ENCODE results near the gene ASB18. TPM values are rescaled to one million over a fixed set of nuclear protein-coding genes. Genes with fewer than 3 reads are reported as not detected.

The ASB18 gene
- total and polyA plus RNA-seq, 2 of the 13 experiments (the other 11 are each of a cell fraction or from before 2014, with no cell fraction given), result not detected

GRCh38 chr2:236160366-236161081, 103.7 kb downstream of the ASB18 start:
- POLR2A ChIA-PET, result no interaction called here
- intact Hi-C loops (cut with micrococcal nuclease; ENCODE audit: unreplicated experiment) (no loop called here), in situ Hi-C loops (cut with HindIII; ENCODE audit: extremely low pct_ligation_motif_present, low pct_unique_long_range_greater_than_20kb) (no loop called here)
- Histone ChIP-seq H2AFZ (ENCODE audit: low read length) (no peak overlapping the region), H3K9me3 (ENCODE audit: low read length) (no peaks in the 10 kb centered on the region), H3K4me2 (ENCODE audit: low read depth, low read length) (no peak overlapping the region), H4K20me1 (ENCODE audit: insufficient read depth, low read length) (peaks cover under 1% of the 10 kb centered on the region; the same call in 1 of the 2 replicates), H3K4me1 (ENCODE audit: insufficient read depth, low read length) (peaks cover 7% of the 10 kb centered on the region; the same call in 1 of the 2 replicates), H3K36me3 (replicated peaks in 1 of 2; ENCODE audit: control insufficient read depth in 1 of 2, insufficient read depth in 2 of 2, low read length in 2 of 2) (no peaks in the 10 kb centered on the region), H3K27ac (ENCODE audit: extremely low read length, insufficient read depth, low read length) (no peak overlapping the region), H3K79me2 (ENCODE audit: insufficient read depth, low read length) (no peaks in the 10 kb centered on the region), H3K27me3 (ENCODE audit: control insufficient read depth in 1 of 2, insufficient read depth in 2 of 2, low read length in 2 of 2) (peaks cover 18 to 86% of the 10 kb centered on the region in 2 experiments), H3K4me3 (replicated peaks in 1 of 3; ENCODE audit: insufficient read depth in 1 of 3, low read depth in 2 of 3, low read length in 3 of 3) (no peak overlapping the region), H3K9ac (ENCODE audit: insufficient read depth, low read depth, low read length) (no peak overlapping the region)
- TF ChIP-seq MTA1 (CRISPR knock-in tag; IDR thresholded peaks at IDR 0.05; ENCODE audit: borderline replicate concordance), result peak; percentile 25; the same call in 1 of the 2 replicates
- TF ChIP-seq IRX3 (CRISPR knock-in tag; IDR thresholded peaks at IDR 0.05; ENCODE audit: borderline replicate concordance, low read depth), result no peak
- DNase-seq (ENCODE audit: low spot score) (no peak), ATAC-seq (no peak), FAIRE-seq (no peak)
- no TSS peak for BruUV-seq (replicated peaks)
- CTCF ChIA-PET (ENCODE audit: low intra/inter-chr PET ratio, low total read pairs), result no interaction called here
- WGBS (ENCODE audit: low lambda C conversion rate), result 56% methylated on average over 20 of the region's 22 CpGs

- H3K4me3 ChIP-seq (replicated peaks in 1 of 3; ENCODE audit: insufficient read depth in 1 of 3, low read depth in 2 of 3, low read length in 3 of 3), result no peak overlapping the region
- ChIA-PET CTCF (ENCODE audit: low intra/inter-chr PET ratio, low total read pairs) (no interaction called here), POLR2A (no interaction called here)
- intact Hi-C loops (cut with micrococcal nuclease; ENCODE audit: unreplicated experiment), result no loop called here
- in situ Hi-C loops (cut with HindIII; ENCODE audit: extremely low pct_ligation_motif_present, low pct_unique_long_range_greater_than_20kb), result no loop called here
- no peak overlapping the region for H3K4me2 ChIP-seq (ENCODE audit: low read depth, low read length)
- no peak for DNase-seq (ENCODE audit: low spot score)
- H3K9me3 ChIP-seq (ENCODE audit: low read length), result no peaks in the 10 kb centered on the region
- no peak for FAIRE-seq
- H3K9ac ChIP-seq (ENCODE audit: insufficient read depth, low read depth, low read length), result no peak overlapping the region
- peaks cover 3% of the 10 kb centered on the region; the same call in 1 of the 2 replicates for H3K4me1 ChIP-seq (ENCODE audit: insufficient read depth, low read length)
- no peak for TF ChIP-seq ZBTB7A (CRISPR knock-in tag; IDR thresholded peaks at IDR 0.05)
- no peak for TF ChIP-seq MEF2D (CRISPR knock-in tag; IDR thresholded peaks at IDR 0.05)
- TF ChIP-seq ZBED4 (CRISPR knock-in tag; IDR thresholded peaks at IDR 0.05; ENCODE audit: borderline replicate concordance), result no peak
- TF ChIP-seq ZBTB1 (CRISPR knock-in tag; IDR thresholded peaks at IDR 0.05; ENCODE audit: borderline replicate concordance), result no peak
- no peak for TF ChIP-seq ATF4 (CRISPR knock-in tag; IDR thresholded peaks at IDR 0.05)
- no peak for TF ChIP-seq RARA (CRISPR knock-in tag; IDR thresholded peaks at IDR 0.05)
- no TSS peak for BruUV-seq (replicated peaks)
- H3K27ac ChIP-seq (ENCODE audit: extremely low read length, insufficient read depth, low read length), result no peak overlapping the region
- H3K27me3 ChIP-seq (ENCODE audit: control insufficient read depth in 1 of 2, insufficient read depth in 2 of 2, low read length in 2 of 2), result peaks cover 15 to 85% of the 10 kb centered on the region in 2 experiments
- H3K36me3 ChIP-seq (replicated peaks in 1 of 2; ENCODE audit: control insufficient read depth in 1 of 2, insufficient read depth in 2 of 2, low read length in 2 of 2), result no peaks in the 10 kb centered on the region
- no peak overlapping the region for H2AFZ ChIP-seq (ENCODE audit: low read length)
- no peak for ATAC-seq
- no peaks in the 10 kb centered on the region for H4K20me1 ChIP-seq (ENCODE audit: insufficient read depth, low read length)
- no peaks in the 10 kb centered on the region for H3K79me2 ChIP-seq (ENCODE audit: insufficient read depth, low read length)
- WGBS (ENCODE audit: low lambda C conversion rate), result 75% methylated on average over 20 of the region's 33 CpGs
Observed at GRCh38 chr2:236159778-236160170, 104.4 kb downstream of the ASB18 start.
